Measurements from ENCODE around the gene INPP4A.

DNA sequence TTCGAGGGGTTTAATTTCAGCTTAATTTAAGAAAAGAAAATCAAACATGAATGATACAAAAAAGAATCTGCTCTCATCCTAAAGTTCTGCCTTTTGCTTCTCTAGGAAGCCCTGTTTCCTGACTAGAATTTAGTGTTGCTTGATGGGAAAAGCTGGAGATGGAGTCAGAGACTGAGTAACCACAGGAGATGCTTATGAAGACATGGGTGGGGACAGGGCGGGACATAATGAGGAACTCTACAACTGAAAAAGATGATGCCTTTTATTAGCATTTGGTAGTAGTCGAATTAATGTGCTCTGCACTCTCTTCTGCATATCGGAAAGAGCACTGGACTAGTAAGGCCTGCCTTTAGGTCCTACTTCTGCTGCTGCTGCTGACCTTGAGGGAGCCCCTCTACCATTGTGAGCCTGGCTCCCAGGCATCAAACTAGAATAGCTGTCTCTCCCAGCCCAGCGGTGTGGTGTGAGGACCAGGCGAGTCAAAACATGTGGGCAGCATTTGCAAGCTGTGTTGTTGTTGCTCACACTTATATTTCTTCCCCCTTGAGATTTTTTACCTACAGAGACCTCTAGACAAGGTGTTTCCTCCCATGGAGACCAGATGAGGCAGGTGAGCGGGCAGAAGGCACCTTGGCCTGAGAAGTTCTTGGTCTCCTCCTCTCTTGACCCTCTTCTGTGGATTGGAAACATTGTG is 61.5 kb downstream of the INPP4A start:
- no peak for TF ChIP-seq ARNTL (CRISPR knock-in tag; IDR thresholded peaks at IDR 0.05; ENCODE audit: borderline replicate concordance, low read depth)
- TF ChIP-seq OSR1 (CRISPR knock-in tag; IDR thresholded peaks at IDR 0.05) = no peak
- no peak for TF ChIP-seq SNAI2 (CRISPR knock-in tag; IDR thresholded peaks at IDR 0.05)
- TF ChIP-seq ZNF8 (CRISPR knock-in tag; IDR thresholded peaks at IDR 0.05) = no peak
- TF ChIP-seq, protein P1, sequence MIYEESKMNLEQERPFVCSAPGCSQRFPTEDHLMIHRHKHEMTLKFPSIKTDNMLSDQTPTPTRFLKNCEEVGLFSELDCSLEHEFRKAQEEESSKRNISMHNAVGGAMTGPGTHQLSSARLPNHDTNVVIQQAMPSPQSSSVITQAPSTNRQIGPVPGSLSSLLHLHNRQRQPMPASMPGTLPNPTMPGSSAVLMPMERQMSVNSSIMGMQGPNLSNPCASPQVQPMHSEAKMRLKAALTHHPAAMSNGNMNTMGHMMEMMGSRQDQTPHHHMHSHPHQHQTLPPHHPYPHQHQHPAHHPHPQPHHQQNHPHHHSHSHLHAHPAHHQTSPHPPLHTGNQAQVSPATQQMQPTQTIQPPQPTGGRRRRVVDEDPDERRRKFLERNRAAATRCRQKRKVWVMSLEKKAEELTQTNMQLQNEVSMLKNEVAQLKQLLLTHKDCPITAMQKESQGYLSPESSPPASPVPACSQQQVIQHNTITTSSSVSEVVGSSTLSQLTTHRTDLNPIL (CRISPR knock-in tag; IDR thresholded peaks at IDR 0.05; ENCODE audit: low read depth) = no peak

Measured in SK-N-SH treated with all-trans-retinoic acid at 6 μM for 48 hours (cell line).